GM12891 (cell line): Measurements from ENCODE around the gene KCND3.

Experiments used
- PAX5 ChIP-seq: IDR thresholded peaks from 2 replicates; pipeline ENCODE4 v1.6.1; 2011; ENCODE audit warnings: low read length, moderate library complexity, mild to moderate bottlenecking; ENCODE audit not compliant: insufficient read depth, severe bottlenecking
- POLR2A ChIP-seq: IDR thresholded peaks from 2 replicates; pipeline ENCODE4 v1.6.1; 2011; ENCODE audit warnings: low read depth, low read length, control low read depth

DNA sequence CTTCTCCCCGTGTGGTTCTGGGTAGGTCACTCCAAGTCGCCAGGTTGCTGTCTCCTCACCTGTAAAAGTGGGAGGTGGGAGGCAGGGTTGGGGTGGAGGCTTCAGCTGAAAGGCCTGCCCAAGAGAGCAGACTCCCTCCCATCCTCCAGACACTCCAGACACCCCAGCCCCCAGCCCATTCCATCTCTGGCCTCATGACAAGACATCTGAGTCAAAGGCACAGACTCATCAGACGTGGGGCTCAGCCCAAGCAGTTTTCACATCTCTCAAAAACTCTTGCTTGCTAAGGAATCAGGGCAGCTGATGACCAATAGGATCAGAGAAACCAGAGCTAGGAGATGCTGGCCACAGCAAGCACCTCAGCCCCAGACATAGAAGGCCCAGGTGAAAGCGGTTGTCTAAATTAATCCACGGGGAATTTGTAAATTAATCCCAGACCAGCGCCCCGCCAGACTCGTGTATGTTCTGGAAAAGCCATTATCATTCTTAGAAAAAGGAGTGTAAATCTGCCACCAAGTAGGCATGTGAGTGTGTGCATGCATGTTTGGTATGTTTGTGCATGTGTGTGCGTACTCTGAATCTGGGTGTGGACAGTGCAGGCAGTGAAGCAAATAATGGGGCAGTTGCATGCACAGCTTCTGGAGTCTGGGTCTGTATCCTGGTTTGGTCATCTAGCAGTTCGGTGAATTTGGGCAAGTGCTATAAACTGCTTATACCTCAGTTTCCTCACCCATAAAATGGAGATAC, 55.2 kb downstream of the KCND3 start:
- no peak for TF ChIP-seq POLR2A
- no peak for TF ChIP-seq PAX5
